OCI-LY1 (cell line): ENCODE data around the gene MPO.

Experiments
- CTCF ChIP-seq: fragments of 200-600 bp; sonication (generic), shearing (Covaris generic); IDR thresholded peaks from 2 replicates; pipeline ENCODE4 v1.5.1; 2017; ENCODE audit warnings: mild to moderate bottlenecking, antibody characterized with exemption, low read length, moderate library complexity, mixed read lengths
- EZH2 ChIP-seq: fragments of 200-600 bp; sonication (generic), shearing (Covaris generic); IDR thresholded peaks from 2 replicates; pipeline ENCODE4 v1.8.0; 2017; ENCODE audit warnings: borderline replicate concordance, mixed run types, mild to moderate bottlenecking, antibody characterized with exemption, low read length, moderate library complexity, mixed read lengths

GRCh38 chr17:58244963-58245362, 35.8 kb downstream of the MPO start:
- no peak for TF ChIP-seq CTCF
- TF ChIP-seq EZH2 = no peak
